Left lung (tissue), 10 donors: ENCODE measurements around the gene ZNF865. TPM values are rescaled to one million over a fixed set of nuclear protein-coding genes. Genes with fewer than 3 reads are reported as not detected.

Experiments
- ATAC-seq: fragments of 200-7000 bp; cut with Tn5 transposase; one replicate; pipeline ENCODE4 v1.9.1; 2020; ENCODE audit warnings: moderate library complexity
- DNase-seq, 4 donors: peaks; one replicate each; pipeline ENCODE4 v3.0.0-alpha.2; 2013 to 2020
- H3K27ac ChIP-seq, 2 donors: fragments of 200-600 bp; sonication (generic) in 1 of 2; one replicate each; pipeline versions ENCODE4 v1.5.0 to v1.8.0; 2020 to 2021
- H3K27me3 ChIP-seq, 2 donors: fragments of 200-600 bp; sonication (generic) in 1 of 2; one replicate each; pipeline versions ENCODE4 v1.5.0 to v1.8.0; 2020 to 2021
- H3K36me3 ChIP-seq, 2 donors: fragments of 200-600 bp; sonication (generic) in 1 of 2; one replicate each; pipeline versions ENCODE4 v1.5.0 to v1.8.0; 2020 to 2021
- H3K4me1 ChIP-seq, 2 donors: fragments of 200-600 bp; one replicate each; pipeline ENCODE4 v1.8.0; 2021
- H3K4me3 ChIP-seq, 2 donors: fragments of 200-600 bp; sonication (generic) in 1 of 2; one replicate each; pipeline versions ENCODE4 v1.5.0 to v1.8.0; 2020 to 2021; ENCODE audit warnings: mild to moderate bottlenecking in 1 of 2
- H3K9me3 ChIP-seq, 2 donors: fragments of 200-600 bp; sonication (generic) in 1 of 2; one replicate each; pipeline versions ENCODE4 v1.5.0 to v1.8.0; 2020 to 2021
- intact Hi-C, 2 donors: fragments of 100-400 bp; cut with DNase I; formaldehyde crosslinking; loops; one replicate each; pipeline versions ENCODE4 v1.11.2 to v1.14.2; 2022
- polyA plus RNA-seq, 6 donors: library from polyadenylated mRNA; unstranded; fragments of 120-200 nt; gene quantifications; one replicate each; pipeline ENCODE4 v1.2.1, GENCODE V29; 2013; ENCODE audit not compliant: insufficient read length in 6 of 6
- total RNA-seq, 2 donors: library from RNA; stranded (reverse); fragmentation: NEBNext Ultra II Directional; extraction: Animal tissue kit (Norgen Biotek cat#: 25700); gene quantifications; one replicate each; pipeline ENCODE4 v1.2.1, GENCODE V29; 2021
- TF ChIP-seq, protein P1 (sequence below), 2 donors: fragments of 200-600 bp; sonication (generic) in 1 of 2; IDR thresholded peaks; one replicate each; pipeline versions ENCODE4 v1.5.0 to v1.8.0; 2021; ENCODE audit warnings: antibody characterized with exemption in 2 of 2
- donor health status: DM: no; HTN: yes; CAD: no.
- donor health status: DM: no; HTN: no; CAD: no.

Gene ZNF865
- total and polyA plus RNA-seq, 8 donors: 5.9 to 16.1 (median 10.0) TPM

DNA sequence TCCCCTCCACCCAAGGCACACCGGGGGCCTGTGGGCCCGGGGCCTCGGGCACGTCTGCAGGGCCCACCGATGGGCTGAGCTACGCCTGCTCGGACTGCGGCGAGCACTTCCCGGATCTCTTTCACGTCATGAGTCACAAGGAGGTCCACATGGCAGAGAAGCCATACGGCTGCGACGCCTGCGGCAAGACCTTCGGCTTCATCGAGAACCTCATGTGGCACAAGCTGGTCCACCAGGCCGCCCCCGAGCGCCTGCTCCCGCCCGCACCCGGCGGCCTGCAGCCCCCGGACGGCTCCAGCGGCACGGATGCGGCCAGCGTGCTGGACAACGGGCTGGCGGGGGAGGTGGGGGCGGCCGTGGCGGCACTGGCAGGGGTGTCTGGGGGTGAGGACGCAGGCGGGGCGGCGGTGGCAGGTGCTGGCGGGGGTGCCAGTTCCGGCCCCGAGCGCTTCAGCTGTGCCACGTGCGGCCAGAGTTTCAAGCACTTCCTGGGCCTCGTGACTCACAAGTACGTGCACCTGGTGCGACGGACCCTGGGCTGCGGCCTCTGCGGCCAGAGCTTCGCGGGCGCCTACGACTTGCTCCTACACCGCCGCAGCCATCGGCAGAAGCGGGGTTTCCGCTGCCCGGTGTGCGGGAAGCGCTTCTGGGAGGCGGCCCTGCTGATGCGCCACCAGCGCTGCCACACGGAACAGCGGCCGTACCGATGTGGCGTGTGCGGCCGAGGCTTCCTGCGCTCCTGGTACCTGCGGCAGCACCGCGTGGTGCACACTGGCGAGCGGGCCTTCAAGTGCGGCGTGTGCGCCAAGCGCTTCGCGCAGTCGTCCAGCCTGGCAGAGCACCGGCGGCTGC, 10.3 kb downstream of the ZNF865 start:
- TF ChIP-seq, protein P1, sequence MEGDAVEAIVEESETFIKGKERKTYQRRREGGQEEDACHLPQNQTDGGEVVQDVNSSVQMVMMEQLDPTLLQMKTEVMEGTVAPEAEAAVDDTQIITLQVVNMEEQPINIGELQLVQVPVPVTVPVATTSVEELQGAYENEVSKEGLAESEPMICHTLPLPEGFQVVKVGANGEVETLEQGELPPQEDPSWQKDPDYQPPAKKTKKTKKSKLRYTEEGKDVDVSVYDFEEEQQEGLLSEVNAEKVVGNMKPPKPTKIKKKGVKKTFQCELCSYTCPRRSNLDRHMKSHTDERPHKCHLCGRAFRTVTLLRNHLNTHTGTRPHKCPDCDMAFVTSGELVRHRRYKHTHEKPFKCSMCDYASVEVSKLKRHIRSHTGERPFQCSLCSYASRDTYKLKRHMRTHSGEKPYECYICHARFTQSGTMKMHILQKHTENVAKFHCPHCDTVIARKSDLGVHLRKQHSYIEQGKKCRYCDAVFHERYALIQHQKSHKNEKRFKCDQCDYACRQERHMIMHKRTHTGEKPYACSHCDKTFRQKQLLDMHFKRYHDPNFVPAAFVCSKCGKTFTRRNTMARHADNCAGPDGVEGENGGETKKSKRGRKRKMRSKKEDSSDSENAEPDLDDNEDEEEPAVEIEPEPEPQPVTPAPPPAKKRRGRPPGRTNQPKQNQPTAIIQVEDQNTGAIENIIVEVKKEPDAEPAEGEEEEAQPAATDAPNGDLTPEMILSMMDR (IDR thresholded peaks at IDR 0.05): no peak

DNA sequence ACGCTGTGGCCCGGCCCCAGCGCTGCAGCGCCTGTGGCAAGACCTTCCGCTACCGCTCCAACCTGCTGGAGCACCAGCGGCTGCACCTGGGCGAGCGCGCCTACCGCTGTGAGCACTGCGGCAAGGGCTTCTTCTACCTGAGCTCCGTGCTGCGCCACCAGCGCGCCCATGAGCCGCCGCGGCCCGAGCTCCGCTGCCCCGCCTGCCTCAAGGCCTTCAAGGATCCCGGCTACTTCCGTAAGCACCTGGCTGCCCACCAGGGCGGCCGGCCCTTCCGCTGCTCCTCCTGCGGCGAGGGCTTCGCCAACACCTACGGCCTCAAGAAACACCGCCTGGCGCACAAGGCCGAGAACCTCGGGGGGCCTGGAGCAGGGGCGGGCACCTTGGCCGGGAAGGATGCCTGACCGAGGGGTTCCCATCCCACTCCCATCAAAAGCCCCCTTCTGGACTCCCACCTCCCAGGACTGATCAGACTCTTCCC, 11.0 kb downstream of the ZNF865 start:
- Histone ChIP-seq H3K27me3 (no peaks in the 10 kb centered on the region), H3K4me1 (peaks cover 8 to 49% of the 10 kb centered on the region in 2 donors), H3K4me3 (no peak overlapping the region), H3K27ac (no peak overlapping the region), H3K36me3 (peaks cover 0 to 47% of the 10 kb centered on the region in 2 donors), H3K9me3 (no peaks in the 10 kb centered on the region)
- TF ChIP-seq, protein P1 (IDR thresholded peaks at IDR 0.05): no peak
- intact Hi-C loops: no loop called here
- ATAC-seq (no peak), DNase-seq (no peak)

More for the DNA sequence above, 10.3 kb downstream of the ZNF865 start:
- Histone ChIP-seq H3K4me1 (peaks cover 8 to 49% of the 10 kb centered on the region in 2 donors), H3K9me3 (no peaks in the 10 kb centered on the region), H3K4me3 (no peak overlapping the region), H3K27me3 (no peaks in the 10 kb centered on the region), H3K36me3 (peaks cover 0 to 48% of the 10 kb centered on the region in 2 donors), H3K27ac (no peak overlapping the region)
- ATAC-seq: no peak
- intact Hi-C loops: no loop called here
- DNase-seq: no peak

DNA sequence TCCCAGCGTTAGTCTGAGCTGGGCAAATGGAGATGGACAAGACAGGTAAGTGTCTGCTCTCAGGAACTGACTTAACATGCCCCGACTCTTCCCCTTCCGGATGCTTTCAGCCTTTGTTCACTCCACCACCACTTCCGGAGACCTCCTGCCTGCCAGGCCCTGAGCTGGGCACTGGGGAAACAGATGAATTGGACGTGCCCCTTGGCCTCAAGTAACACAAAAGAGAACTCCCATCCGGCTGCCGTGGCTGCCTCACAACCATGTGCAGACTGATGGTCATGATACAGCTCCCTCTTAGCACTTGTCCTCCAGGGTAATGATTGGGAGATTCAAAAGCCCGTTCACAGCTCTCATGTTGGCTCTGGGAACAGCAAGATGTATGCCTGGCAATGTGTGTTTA, 12.0 kb downstream of the ZNF865 start:
- no peak overlapping the region for H3K4me3 ChIP-seq
- intact Hi-C loops: no loop called here
- H3K4me1 ChIP-seq: peaks cover 8 to 51% of the 10 kb centered on the region in 2 donors
- no peak for ATAC-seq
- H3K36me3 ChIP-seq: peaks cover 0 to 56% of the 10 kb centered on the region in 2 donors
- H3K27ac ChIP-seq: no peak overlapping the region
- DNase-seq: no peak
- no peaks in the 10 kb centered on the region for H3K9me3 ChIP-seq
- H3K27me3 ChIP-seq: no peaks in the 10 kb centered on the region
- TF ChIP-seq, protein P1 (IDR thresholded peaks at IDR 0.05): no peak

DNA sequence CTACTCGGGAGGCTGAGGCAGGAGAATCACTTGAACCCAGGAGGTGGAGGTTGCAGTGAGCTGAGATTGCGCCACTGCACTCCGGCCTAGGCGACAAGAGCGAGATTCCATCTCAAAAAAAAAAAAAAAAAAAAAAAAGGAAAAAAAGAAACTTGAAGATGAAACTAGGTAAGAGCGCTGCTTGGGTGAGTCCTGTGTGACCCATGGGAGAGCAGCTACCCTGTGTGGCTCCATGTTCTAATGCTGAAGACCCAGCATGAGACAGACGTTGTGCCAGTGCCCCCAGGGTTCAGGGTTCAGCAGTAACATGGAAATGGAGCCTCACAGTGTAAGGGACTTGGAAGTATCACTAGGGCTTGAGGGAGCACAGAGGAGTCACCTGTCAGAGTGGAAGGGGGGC, 13.0 kb downstream of the ZNF865 start:
- H3K36me3 ChIP-seq: peaks cover 0 to 54% of the 10 kb centered on the region in 2 donors
- H3K4me3 ChIP-seq: no peak overlapping the region
- no peaks in the 10 kb centered on the region for H3K9me3 ChIP-seq
- TF ChIP-seq, protein P1 (IDR thresholded peaks at IDR 0.05): no peak
- H3K27me3 ChIP-seq: no peaks in the 10 kb centered on the region
- no peak for ATAC-seq
- intact Hi-C loops: no loop called here
- peak overlapping the region; percentile 53 to 79 for H3K27ac ChIP-seq
- peaks cover 8 to 52% of the 10 kb centered on the region in 2 donors for H3K4me1 ChIP-seq
- no peak for DNase-seq

DNA sequence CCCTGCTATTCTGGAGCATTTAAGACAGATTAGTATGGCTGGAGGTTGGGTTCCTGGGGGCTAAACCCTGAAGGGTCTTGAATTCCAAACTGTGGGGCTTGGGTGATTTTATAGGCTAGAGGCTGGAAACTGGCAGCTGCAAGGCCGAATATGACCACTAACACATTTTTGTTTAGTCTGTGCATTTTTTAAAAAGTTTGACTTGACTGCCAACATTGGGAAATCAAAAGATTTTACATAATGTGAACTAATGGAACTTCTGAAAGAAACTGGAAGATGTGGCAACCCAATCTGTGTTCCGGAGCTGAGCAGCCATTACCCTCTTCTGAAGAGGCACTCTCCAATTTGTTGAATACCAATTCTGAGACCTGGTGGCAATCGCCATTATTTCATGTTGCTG, 13.8 kb downstream of the ZNF865 start:
- DNase-seq (peak in 1 of 4 donors; percentile 74), ATAC-seq (no peak)
- no peaks in the 10 kb centered on the region for H3K27me3 ChIP-seq
- H3K9me3 ChIP-seq: no peaks in the 10 kb centered on the region
- peaks cover 11 to 58% of the 10 kb centered on the region in 2 donors for H3K4me1 ChIP-seq
- intact Hi-C loops: no loop called here
- peaks cover 0 to 46% of the 10 kb centered on the region in 2 donors for H3K36me3 ChIP-seq
- TF ChIP-seq, protein P1 (IDR thresholded peaks at IDR 0.05): no peak
- no peak overlapping the region for H3K4me3 ChIP-seq
- H3K27ac ChIP-seq: peak overlapping the region; percentile 79 to 80
